Measurements from ENCODE around the gene ARMH1. TPM values are rescaled to one million over a fixed set of nuclear protein-coding genes. Genes with fewer than 3 reads are reported as not detected.
A peak's percentile ranks its signal among the peaks of the same experiment; 100 is the strongest.

The ARMH1 gene
- total RNA-seq, 1 donor from 2014 or later = 3.0 TPM

- no peak for TF ChIP-seq CTCF (IDR thresholded peaks at IDR 0.05)
- DNase-seq (ENCODE audit: extremely low spot score, unreplicated experiment) = peak; percentile 96
- no peaks in the 10 kb centered on the region for H3K9me3 Mint-ChIP-seq (ENCODE audit: unreplicated experiment)
- peaks cover 25% of the 10 kb centered on the region for H3K36me3 Mint-ChIP-seq (ENCODE audit: unreplicated experiment)
- peak overlapping the region; percentile 86 for H3K4me3 Mint-ChIP-seq (ENCODE audit: unreplicated experiment)
- peak overlapping the region; percentile 97 for H3K27ac Mint-ChIP-seq (ENCODE audit: unreplicated experiment)
- H3K27me3 Mint-ChIP-seq (ENCODE audit: unreplicated experiment) = no peaks in the 10 kb centered on the region
- H3K4me1 Mint-ChIP-seq (ENCODE audit: unreplicated experiment) = peaks cover 21% of the 10 kb centered on the region
These were observed 42.6 kb upstream of the ARMH1 start for GRCh38 chr1:44631647-44632539.

GRCh38 chr1:44632598-44632997, 41.9 kb upstream of the ARMH1 start:
- peaks cover 21% of the 10 kb centered on the region for H3K4me1 Mint-ChIP-seq (ENCODE audit: unreplicated experiment)
- H3K27me3 Mint-ChIP-seq (ENCODE audit: unreplicated experiment) = no peaks in the 10 kb centered on the region
- H3K9me3 Mint-ChIP-seq (ENCODE audit: unreplicated experiment) = no peaks in the 10 kb centered on the region
- DNase-seq (ENCODE audit: extremely low spot score, unreplicated experiment) = no peak
- H3K27ac Mint-ChIP-seq (ENCODE audit: unreplicated experiment) = peak overlapping the region; percentile 94
- no peak for TF ChIP-seq CTCF (IDR thresholded peaks at IDR 0.05)
- peaks cover 32% of the 10 kb centered on the region for H3K36me3 Mint-ChIP-seq (ENCODE audit: unreplicated experiment)
- H3K4me3 Mint-ChIP-seq (ENCODE audit: unreplicated experiment) = peak overlapping the region; percentile 86

- Mint-ChIP-seq H3K9me3 (ENCODE audit: unreplicated experiment) (no peaks in the 10 kb centered on the region), H3K4me1 (ENCODE audit: unreplicated experiment) (peaks cover 21% of the 10 kb centered on the region), H3K4me3 (ENCODE audit: unreplicated experiment) (no peak overlapping the region), H3K27ac (ENCODE audit: unreplicated experiment) (no peak overlapping the region), H3K36me3 (ENCODE audit: unreplicated experiment) (peaks cover 45% of the 10 kb centered on the region), H3K27me3 (ENCODE audit: unreplicated experiment) (no peaks in the 10 kb centered on the region)
- no peak for TF ChIP-seq CTCF (IDR thresholded peaks at IDR 0.05)
- no peak for DNase-seq (ENCODE audit: extremely low spot score, unreplicated experiment)
These were observed 39.8 kb upstream of the ARMH1 start for GRCh38 chr1:44634606-44635189.

GRCh38 chr1:44635439-44635838, 39.1 kb upstream of the ARMH1 start:
- Mint-ChIP-seq H3K9me3 (ENCODE audit: unreplicated experiment) (no peaks in the 10 kb centered on the region), H3K36me3 (ENCODE audit: unreplicated experiment) (peaks cover 45% of the 10 kb centered on the region), H3K27me3 (ENCODE audit: unreplicated experiment) (no peaks in the 10 kb centered on the region), H3K27ac (ENCODE audit: unreplicated experiment) (no peak overlapping the region), H3K4me1 (ENCODE audit: unreplicated experiment) (peaks cover 21% of the 10 kb centered on the region), H3K4me3 (ENCODE audit: unreplicated experiment) (no peak overlapping the region)
- no peak for TF ChIP-seq CTCF (IDR thresholded peaks at IDR 0.05)
- no peak for DNase-seq (ENCODE audit: extremely low spot score, unreplicated experiment)

GRCh38 chr1:44636083-44636687, 38.3 kb upstream of the ARMH1 start:
- no peaks in the 10 kb centered on the region for H3K27me3 Mint-ChIP-seq (ENCODE audit: unreplicated experiment)
- no peak for DNase-seq (ENCODE audit: extremely low spot score, unreplicated experiment)
- no peak overlapping the region for H3K27ac Mint-ChIP-seq (ENCODE audit: unreplicated experiment)
- no peak for TF ChIP-seq CTCF (IDR thresholded peaks at IDR 0.05)
- H3K4me1 Mint-ChIP-seq (ENCODE audit: unreplicated experiment) = peaks cover 15% of the 10 kb centered on the region
- peaks cover 47% of the 10 kb centered on the region for H3K36me3 Mint-ChIP-seq (ENCODE audit: unreplicated experiment)
- no peak overlapping the region for H3K4me3 Mint-ChIP-seq (ENCODE audit: unreplicated experiment)
- H3K9me3 Mint-ChIP-seq (ENCODE audit: unreplicated experiment) = no peaks in the 10 kb centered on the region
